GM12892 (cell line): Measurements from ENCODE around the gene PDE4B.

Experiments used
- POLR2A ChIP-seq: IDR thresholded peaks from 2 replicates; pipeline ENCODE4 v1.6.1; 2011; ENCODE audit warnings: low read depth, low read length, control low read depth
- POLR2AphosphoS5 ChIP-seq: IDR thresholded peaks from 2 replicates; pipeline ENCODE4 v1.6.1; 2011; ENCODE audit warnings: low read depth, low read length, control low read depth

DNA sequence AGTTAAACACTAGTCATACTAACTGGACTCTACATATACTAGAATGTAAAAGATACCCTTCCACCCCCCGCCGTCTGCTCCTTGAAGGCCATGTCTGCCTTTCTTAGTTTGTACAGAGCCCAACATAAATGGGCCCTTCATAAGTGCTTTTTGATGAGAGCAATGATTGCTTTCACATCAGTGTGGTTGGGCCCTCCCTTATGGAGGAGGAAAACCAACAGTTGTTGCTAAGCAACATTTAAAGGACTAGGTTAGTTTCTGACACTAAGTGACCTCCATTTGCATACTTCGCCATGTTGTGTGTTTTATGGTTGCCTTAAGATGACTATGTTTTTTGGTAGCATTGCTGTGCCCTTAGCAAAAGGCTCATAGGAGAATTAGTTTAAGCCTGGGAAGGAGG lies 559.2 kb downstream of the PDE4B start:
- TF ChIP-seq POLR2A (no peak), POLR2AphosphoS5 (no peak)
